ENCODE data around the gene SLC22A5. TPM values are rescaled to one million over a fixed set of nuclear protein-coding genes. Genes with fewer than 3 reads are reported as not detected.

The SLC22A5 gene
- total RNA-seq, 1 donor = 6.5 TPM

- TF ChIP-seq CTCF (IDR thresholded peaks at IDR 0.05; ENCODE audit: insufficient read depth, low read length) = no peak
- DNase-seq (ENCODE audit: low read depth) = no peak
- H3K4me3 ChIP-seq (ENCODE audit: low read depth, low read length) = no peak overlapping the region
Observed at GRCh38 chr5:132421462-132421861, 52.0 kb downstream of the SLC22A5 start.

DNA sequence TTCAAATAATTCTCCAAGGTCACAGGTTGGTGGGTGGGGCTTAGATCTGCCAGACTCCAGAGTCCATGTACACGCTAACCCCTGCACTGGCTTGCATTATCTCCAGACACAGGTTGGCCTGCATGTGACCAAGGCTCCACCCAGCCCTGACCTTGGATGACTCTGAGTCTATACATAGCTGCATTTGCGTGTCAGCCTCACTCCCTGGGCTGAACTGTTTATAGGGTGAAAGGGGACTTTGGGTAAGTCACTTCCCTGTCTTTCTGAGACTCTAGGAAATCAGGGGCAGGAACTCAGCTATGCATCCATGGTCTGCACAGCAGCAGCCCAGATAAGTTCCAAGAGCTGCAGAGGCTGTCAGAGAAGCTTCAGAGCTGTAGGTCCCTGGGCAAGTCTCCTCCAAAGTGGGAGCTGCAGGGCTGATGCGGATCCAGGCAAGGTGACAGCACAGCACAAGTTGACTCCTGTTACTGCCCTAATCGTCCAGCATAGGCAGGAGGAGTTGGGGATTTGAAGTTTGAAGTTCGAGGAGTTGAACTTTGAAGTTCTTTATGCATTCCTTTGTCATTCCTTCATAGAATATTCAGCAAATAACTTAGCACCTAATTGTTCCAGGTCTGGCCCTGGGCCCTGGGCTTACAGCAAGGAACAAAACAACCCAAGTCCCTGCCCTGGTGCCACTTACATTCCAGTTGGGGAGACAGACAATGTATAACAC lies 53.4 kb downstream of the SLC22A5 start:
- H3K4me3 ChIP-seq (ENCODE audit: low read depth, low read length) = no peak overlapping the region
- TF ChIP-seq CTCF (IDR thresholded peaks at IDR 0.05; ENCODE audit: insufficient read depth, low read length) = no peak
- DNase-seq (ENCODE audit: low read depth) = peak; percentile 51

DNA sequence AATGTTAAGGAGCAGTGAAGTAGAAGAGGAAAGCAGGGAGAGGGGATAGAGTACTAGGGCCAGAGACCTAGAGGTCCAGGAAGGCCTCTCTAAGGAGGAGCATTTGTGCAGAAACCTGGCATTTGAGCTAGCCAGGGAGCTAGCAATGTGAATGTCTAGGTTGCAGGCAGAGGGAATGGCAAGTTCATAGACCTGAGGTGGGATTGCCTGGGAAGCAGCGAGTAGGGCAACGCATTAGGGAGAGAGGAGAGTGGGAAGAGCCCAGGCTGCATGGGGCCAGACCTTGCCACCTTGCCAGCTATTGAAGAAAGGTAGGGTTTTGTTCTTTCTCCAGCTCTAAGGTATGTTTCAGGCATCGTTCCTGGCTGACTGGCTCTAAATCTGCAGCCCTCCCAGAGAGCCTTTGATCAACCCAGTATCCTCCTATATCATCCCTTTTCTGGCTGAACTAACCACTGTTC lies 54.0 kb downstream of the SLC22A5 start:
- TF ChIP-seq CTCF (IDR thresholded peaks at IDR 0.05; ENCODE audit: insufficient read depth, low read length) = no peak

GRCh38 chr5:132424167-132424880 lies 54.8 kb downstream of the SLC22A5 start:
- H3K4me3 ChIP-seq (ENCODE audit: low read depth, low read length) = no peak overlapping the region
- TF ChIP-seq CTCF (IDR thresholded peaks at IDR 0.05; ENCODE audit: insufficient read depth, low read length) = no peak
- no peak for DNase-seq (ENCODE audit: low read depth)

More for the DNA sequence above, 54.0 kb downstream of the SLC22A5 start:
- no peak for DNase-seq (ENCODE audit: low read depth)
- no peak overlapping the region for H3K4me3 ChIP-seq (ENCODE audit: low read depth, low read length)

GRCh38 chr5:132425009-132425937 lies 55.8 kb downstream of the SLC22A5 start:
- no peak overlapping the region for H3K4me3 ChIP-seq (ENCODE audit: low read depth, low read length)
- DNase-seq (ENCODE audit: low read depth) = peak; percentile 85
- TF ChIP-seq CTCF (IDR thresholded peaks at IDR 0.05; ENCODE audit: insufficient read depth, low read length) = no peak

DNA sequence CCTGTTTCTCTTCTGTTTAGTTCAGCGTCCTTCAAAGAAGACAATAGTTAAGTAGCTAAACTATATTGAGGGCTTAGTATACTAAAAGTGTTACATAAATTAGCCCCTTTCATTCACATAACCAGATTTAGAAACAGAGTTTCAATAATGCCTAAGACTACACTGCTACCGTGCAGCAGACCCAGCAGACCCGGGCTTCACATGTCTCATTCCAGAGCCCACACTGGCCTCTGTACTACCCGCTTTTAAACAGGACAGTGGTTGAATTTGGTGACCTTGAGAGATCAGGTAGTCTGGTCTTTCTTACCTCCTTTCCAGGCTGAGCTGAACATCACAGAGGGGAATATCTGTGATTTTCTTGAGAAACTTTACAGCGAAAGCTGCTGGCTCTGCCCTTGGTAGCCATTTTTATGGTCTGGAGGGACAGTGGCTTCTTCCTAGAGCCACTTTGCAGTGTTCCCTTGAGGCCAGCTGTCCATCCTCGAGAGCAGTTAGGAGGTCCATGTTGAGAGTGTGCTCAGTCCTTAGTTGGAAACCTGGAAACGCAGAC lies 56.5 kb downstream of the SLC22A5 start:
- no peak for DNase-seq (ENCODE audit: low read depth)
- no peak for TF ChIP-seq CTCF (IDR thresholded peaks at IDR 0.05; ENCODE audit: insufficient read depth, low read length)
- peak overlapping the region; percentile 32 for H3K4me3 ChIP-seq (ENCODE audit: low read depth, low read length)

Measured in fibroblast of the aortic adventitia (primary cell).